ENCODE measurements around the gene PNPLA2.

Gene PNPLA2

DNA sequence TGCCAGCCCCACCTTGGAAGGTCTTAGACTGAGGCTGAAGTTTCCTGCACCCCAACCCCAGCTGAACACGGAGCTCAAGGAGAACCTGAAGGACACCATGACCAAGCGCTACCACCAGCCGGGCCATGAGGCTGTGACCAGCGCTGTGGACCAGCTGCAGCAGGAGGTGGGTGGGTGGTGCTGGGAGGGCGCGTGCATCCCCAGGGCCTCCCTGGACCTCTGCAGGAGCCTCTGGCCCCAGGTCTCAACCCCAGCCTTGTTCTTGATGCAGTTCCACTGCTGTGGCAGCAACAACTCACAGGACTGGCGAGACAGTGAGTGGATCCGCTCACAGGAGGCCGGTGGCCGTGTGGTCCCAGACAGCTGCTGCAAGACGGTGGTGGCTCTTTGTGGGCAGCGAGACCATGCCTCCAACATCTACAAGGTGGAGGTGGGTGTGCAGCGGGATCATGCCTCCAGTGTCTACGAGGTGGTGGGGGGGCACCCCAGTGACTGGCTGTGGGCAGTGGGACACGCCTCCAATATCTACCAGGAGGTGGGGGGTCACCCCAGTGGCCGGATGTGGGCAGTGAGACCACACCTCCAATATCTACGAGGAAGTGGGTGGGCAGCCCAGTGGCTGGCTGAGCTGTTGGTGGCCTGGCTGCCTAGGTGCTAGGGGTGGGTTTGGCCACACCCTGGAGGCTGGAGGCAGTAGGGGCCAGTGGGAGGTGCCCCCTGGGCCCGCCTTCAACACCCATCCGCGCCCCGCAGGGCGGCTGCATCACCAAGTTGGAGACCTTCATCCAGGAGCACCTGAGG, 18.7 kb downstream of the PNPLA2 start:
- H3K27me3 ChIP-seq (ENCODE audit: control insufficient read depth, insufficient read depth, low read length), result peaks cover 2% of the 10 kb centered on the region
- H3K4me3 ChIP-seq (ENCODE audit: low read depth, low read length), result no peak overlapping the region
- no peaks in the 10 kb centered on the region for H3K9me3 ChIP-seq (ENCODE audit: control insufficient read depth, insufficient read depth, low read depth, low read length)
- no peak overlapping the region for H3K9ac ChIP-seq (ENCODE audit: low read length)
- no peak overlapping the region for H3K27ac ChIP-seq (ENCODE audit: low read depth, low read length)
- peaks cover 36% of the 10 kb centered on the region for H3K4me1 ChIP-seq (ENCODE audit: control insufficient read depth, insufficient read depth, low read length)
- H3K36me3 ChIP-seq (ENCODE audit: control insufficient read depth, insufficient read depth, low read length), result peaks cover 45% of the 10 kb centered on the region

- H3K4me1 ChIP-seq (ENCODE audit: control insufficient read depth, insufficient read depth, low read length), result peaks cover 34% of the 10 kb centered on the region
- H3K36me3 ChIP-seq (ENCODE audit: control insufficient read depth, insufficient read depth, low read length), result peaks cover 45% of the 10 kb centered on the region
- no peak overlapping the region for H3K27ac ChIP-seq (ENCODE audit: low read depth, low read length)
These were observed 19.2 kb downstream of the PNPLA2 start for GRCh38 chr11:837990-838307.

DNA sequence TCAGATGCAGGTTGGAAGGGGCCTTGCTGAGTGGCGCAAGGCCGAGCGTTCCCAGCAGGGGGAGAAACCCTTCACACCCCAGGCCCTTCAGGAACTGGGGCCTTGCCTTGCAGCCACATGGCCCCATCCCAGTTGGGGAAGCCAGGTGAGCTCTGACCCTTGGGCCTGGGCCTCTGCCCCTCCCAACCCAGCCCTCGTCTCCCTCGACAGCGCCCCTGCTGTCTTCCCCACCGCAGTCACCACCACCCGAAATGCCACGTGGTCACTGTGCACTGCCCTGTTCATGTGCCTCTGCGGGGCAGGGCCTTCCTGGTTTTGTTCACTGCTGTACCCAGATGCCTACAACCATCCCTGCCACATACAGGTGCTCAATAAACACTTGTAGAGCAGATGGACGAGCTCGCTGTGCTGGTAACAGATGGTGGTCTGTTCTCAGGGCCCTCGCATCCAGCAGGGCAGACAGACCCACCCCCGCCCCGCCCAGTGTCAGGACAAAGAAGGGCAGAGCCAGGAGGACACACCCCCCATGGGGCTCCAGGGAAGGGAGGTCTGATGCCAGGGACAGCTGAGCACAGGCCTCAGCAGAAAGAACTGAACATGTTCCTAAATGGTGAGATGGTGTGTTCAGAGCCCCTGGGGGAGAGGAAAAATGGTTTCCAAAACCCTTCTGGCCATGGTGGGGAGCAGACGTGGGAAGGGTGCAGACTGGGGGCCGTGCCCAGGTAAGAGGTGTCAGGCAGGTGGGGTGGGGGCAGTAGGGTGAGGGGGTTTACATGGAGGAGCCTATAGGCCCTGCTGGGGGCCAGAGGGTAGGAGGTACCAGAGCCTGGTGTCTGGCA, 19.9 kb downstream of the PNPLA2 start:
- H3K4me3 ChIP-seq (ENCODE audit: low read depth, low read length), result no peak overlapping the region
- no peaks in the 10 kb centered on the region for H3K27me3 ChIP-seq (ENCODE audit: control insufficient read depth, insufficient read depth, low read length)
- H3K36me3 ChIP-seq (ENCODE audit: control insufficient read depth, insufficient read depth, low read length), result peaks cover 45% of the 10 kb centered on the region
- no peak overlapping the region for H3K9ac ChIP-seq (ENCODE audit: low read length)
- no peaks in the 10 kb centered on the region for H3K9me3 ChIP-seq (ENCODE audit: control insufficient read depth, insufficient read depth, low read depth, low read length)
- no peak overlapping the region for H3K27ac ChIP-seq (ENCODE audit: low read depth, low read length)
- peaks cover 31% of the 10 kb centered on the region for H3K4me1 ChIP-seq (ENCODE audit: control insufficient read depth, insufficient read depth, low read length)

More at GRCh38 chr11:837990-838307, 19.2 kb downstream of the PNPLA2 start:
- H3K9ac ChIP-seq (ENCODE audit: low read length), result no peak overlapping the region
- H3K9me3 ChIP-seq (ENCODE audit: control insufficient read depth, insufficient read depth, low read depth, low read length), result no peaks in the 10 kb centered on the region
- H3K4me3 ChIP-seq (ENCODE audit: low read depth, low read length), result no peak overlapping the region
- no peaks in the 10 kb centered on the region for H3K27me3 ChIP-seq (ENCODE audit: control insufficient read depth, insufficient read depth, low read length)

DNA sequence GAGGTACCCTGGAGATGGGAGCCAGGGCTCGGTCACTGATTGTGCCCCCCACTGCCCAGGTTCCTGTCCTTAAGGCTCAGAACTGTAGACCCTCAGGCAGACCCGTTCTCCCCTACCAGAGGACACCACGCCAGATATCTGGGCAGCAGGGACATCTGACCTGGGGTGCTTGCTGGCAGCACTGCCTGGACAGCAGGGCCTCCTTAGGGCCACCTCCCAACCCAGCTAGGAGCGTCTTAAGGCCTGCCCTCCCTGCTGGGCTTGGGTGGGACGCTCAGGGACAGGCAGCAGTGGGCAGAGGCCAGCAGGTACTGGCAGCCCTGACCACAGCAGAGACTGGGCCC, 20.5 kb downstream of the PNPLA2 start:
- no peaks in the 10 kb centered on the region for H3K27me3 ChIP-seq (ENCODE audit: control insufficient read depth, insufficient read depth, low read length)
- H3K4me3 ChIP-seq (ENCODE audit: low read depth, low read length), result no peak overlapping the region
- H3K27ac ChIP-seq (ENCODE audit: low read depth, low read length), result no peak overlapping the region
- no peaks in the 10 kb centered on the region for H3K9me3 ChIP-seq (ENCODE audit: control insufficient read depth, insufficient read depth, low read depth, low read length)
- H3K9ac ChIP-seq (ENCODE audit: low read length), result no peak overlapping the region
- peaks cover 25% of the 10 kb centered on the region for H3K4me1 ChIP-seq (ENCODE audit: control insufficient read depth, insufficient read depth, low read length)
- peaks cover 45% of the 10 kb centered on the region for H3K36me3 ChIP-seq (ENCODE audit: control insufficient read depth, insufficient read depth, low read length)

GRCh38 chr11:839875-840617, 21.3 kb downstream of the PNPLA2 start:
- H3K27ac ChIP-seq (ENCODE audit: low read depth, low read length), result no peak overlapping the region
- peaks cover 19% of the 10 kb centered on the region for H3K4me1 ChIP-seq (ENCODE audit: control insufficient read depth, insufficient read depth, low read length)
- H3K9ac ChIP-seq (ENCODE audit: low read length), result no peak overlapping the region

DNA sequence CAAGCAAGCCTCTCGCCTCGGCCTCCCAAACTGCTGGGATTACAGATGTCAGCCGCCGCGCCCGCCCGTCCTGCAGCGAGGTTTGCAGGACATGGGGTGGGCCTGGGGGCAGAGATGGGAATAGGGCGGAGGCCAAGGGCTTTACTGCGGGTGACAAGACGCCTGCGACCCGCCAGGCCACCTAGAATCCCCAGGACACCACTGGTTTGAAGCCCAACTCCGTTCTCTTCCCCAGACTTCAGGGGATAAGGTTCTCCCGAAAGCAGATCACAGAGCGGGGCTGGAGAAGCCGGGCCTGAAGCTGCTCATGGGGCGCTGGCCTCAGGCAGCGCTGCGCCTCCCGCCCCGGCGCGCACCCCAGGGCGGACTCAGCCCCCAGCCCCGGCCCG, 23.3 kb downstream of the PNPLA2 start:
- Histone ChIP-seq H3K27ac (ENCODE audit: low read depth, low read length) (peak overlapping the region; percentile 100), H3K36me3 (ENCODE audit: control insufficient read depth, insufficient read depth, low read length) (peaks cover 40% of the 10 kb centered on the region), H3K4me3 (ENCODE audit: low read depth, low read length) (peak overlapping the region; percentile 98), H3K9me3 (ENCODE audit: control insufficient read depth, insufficient read depth, low read depth, low read length) (no peaks in the 10 kb centered on the region), H3K27me3 (ENCODE audit: control insufficient read depth, insufficient read depth, low read length) (peaks cover 6% of the 10 kb centered on the region; the same call in 1 of the 2 replicates), H3K4me1 (ENCODE audit: control insufficient read depth, insufficient read depth, low read length) (peaks cover 34% of the 10 kb centered on the region), H3K9ac (ENCODE audit: low read length) (peak overlapping the region; percentile 100)

More at GRCh38 chr11:839875-840617, 21.3 kb downstream of the PNPLA2 start:
- H3K4me3 ChIP-seq (ENCODE audit: low read depth, low read length), result no peak overlapping the region
- H3K9me3 ChIP-seq (ENCODE audit: control insufficient read depth, insufficient read depth, low read depth, low read length), result no peaks in the 10 kb centered on the region
- H3K36me3 ChIP-seq (ENCODE audit: control insufficient read depth, insufficient read depth, low read length), result peaks cover 45% of the 10 kb centered on the region
- H3K27me3 ChIP-seq (ENCODE audit: control insufficient read depth, insufficient read depth, low read length), result no peaks in the 10 kb centered on the region

GRCh38 chr11:842370-843002, 23.8 kb downstream of the PNPLA2 start, which contains the start of the genes POLR2L and TSPAN4:
Gene POLR2L, minus strand, starts transcription at chr11:842529. Its CDS starts 21 bp downstream, at chr11:842508.
Gene TSPAN4, plus strand, starts transcription at chr11:842852. Its CDS starts 7,453 bp downstream, at chr11:850305.
- Histone ChIP-seq H3K27me3 (ENCODE audit: control insufficient read depth, insufficient read depth, low read length) (peaks cover 6% of the 10 kb centered on the region; the same call in 1 of the 2 replicates), H3K4me3 (ENCODE audit: low read depth, low read length) (peak within 1 kb of the TSS; percentile 98), H3K36me3 (ENCODE audit: control insufficient read depth, insufficient read depth, low read length) (peaks cover 35% of the 10 kb centered on the region), H3K9me3 (ENCODE audit: control insufficient read depth, insufficient read depth, low read depth, low read length) (no peaks in the 10 kb centered on the region), H3K9ac (ENCODE audit: low read length) (peak within 1 kb of the TSS; percentile 100), H3K27ac (ENCODE audit: low read depth, low read length) (peak within 1 kb of the TSS; percentile 100), H3K4me1 (ENCODE audit: control insufficient read depth, insufficient read depth, low read length) (peaks cover 34% of the 10 kb centered on the region)

DNA sequence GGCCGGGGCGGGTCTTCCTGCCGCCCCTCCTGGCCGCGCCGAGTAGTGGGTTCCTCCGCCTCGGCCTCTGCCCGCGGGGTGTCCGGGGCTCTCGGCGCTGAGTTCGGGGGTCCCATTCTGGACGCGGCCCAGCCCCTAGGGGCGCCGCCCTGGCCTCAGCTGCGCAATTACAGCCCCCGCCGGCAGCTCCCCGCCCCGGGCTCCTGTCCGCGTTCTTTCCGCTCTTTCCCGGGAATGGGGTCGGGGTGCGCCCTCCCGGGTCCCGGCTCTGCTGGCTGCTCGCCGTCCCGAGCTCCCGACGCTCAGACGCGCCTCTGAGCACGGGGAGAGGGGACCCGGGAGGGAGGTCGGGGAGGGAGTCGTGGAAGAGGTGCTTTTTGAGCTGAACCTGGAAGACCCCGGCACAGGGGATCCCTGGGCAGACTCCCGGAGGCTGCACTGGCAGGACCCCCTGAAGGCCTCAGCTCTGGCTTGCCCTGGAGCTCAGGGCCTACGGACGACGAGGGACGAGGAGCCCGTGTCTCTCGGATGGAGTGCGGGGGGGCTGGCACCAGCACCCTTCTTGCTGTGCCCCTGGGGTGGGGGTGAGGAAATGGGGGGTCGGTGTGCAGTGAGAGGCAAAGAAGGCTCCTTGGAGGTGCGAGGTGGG, 24.5 kb downstream of the PNPLA2 start:
- Histone ChIP-seq H3K27me3 (ENCODE audit: control insufficient read depth, insufficient read depth, low read length) (peaks cover 6% of the 10 kb centered on the region; the same call in 1 of the 2 replicates), H3K36me3 (ENCODE audit: control insufficient read depth, insufficient read depth, low read length) (peaks cover 28% of the 10 kb centered on the region), H3K9me3 (ENCODE audit: control insufficient read depth, insufficient read depth, low read depth, low read length) (no peaks in the 10 kb centered on the region), H3K27ac (ENCODE audit: low read depth, low read length) (peak overlapping the region; percentile 36; the same call in 1 of the 2 replicates), H3K9ac (ENCODE audit: low read length) (peak overlapping the region; percentile 67), H3K4me3 (ENCODE audit: low read depth, low read length) (peak overlapping the region; percentile 98), H3K4me1 (ENCODE audit: control insufficient read depth, insufficient read depth, low read length) (peaks cover 34% of the 10 kb centered on the region)

GRCh38 chr11:843818-844692, 25.3 kb downstream of the PNPLA2 start:
- Histone ChIP-seq H3K9me3 (ENCODE audit: control insufficient read depth, insufficient read depth, low read depth, low read length) (no peaks in the 10 kb centered on the region), H3K4me3 (ENCODE audit: low read depth, low read length) (peak overlapping the region; percentile 98), H3K4me1 (ENCODE audit: control insufficient read depth, insufficient read depth, low read length) (peaks cover 35% of the 10 kb centered on the region), H3K27ac (ENCODE audit: low read depth, low read length) (peak overlapping the region; percentile 61; the same call in 1 of the 2 replicates), H3K9ac (ENCODE audit: low read length) (peak overlapping the region; percentile 67), H3K36me3 (ENCODE audit: control insufficient read depth, insufficient read depth, low read length) (peaks cover 21% of the 10 kb centered on the region), H3K27me3 (ENCODE audit: control insufficient read depth, insufficient read depth, low read length) (peaks cover 13% of the 10 kb centered on the region; the same call in 1 of the 2 replicates)

Measured in HUES6 (cell line).